Activated B cell treated with CpG ODN at 0.5 μM for 24 hours (primary cell): ENCODE measurements around the gene ST6GALNAC2. TPM values are rescaled to one million over a fixed set of nuclear protein-coding genes. Genes with fewer than 3 reads are reported as not detected.
"Not testable (repeated sequence)": the region's sequence is repeated elsewhere in the genome, so short reads cannot be mapped to it uniquely, and the experiment has no call there.

Source experiments
- ATAC-seq: fragments of 200-7000 bp; cut with Tn5 transposase; one replicate; pipeline ENCODE4 v1.10.0; 2021; ENCODE audit warnings: low read depth, mild to moderate bottlenecking, moderate library complexity
- CTCF ChIA-PET: fragments of 350-600 bp; sonication (Branson Sonifier 250); formaldehyde crosslinking; loops from one replicate; lab custom pipeline; 2021; ENCODE audit warnings: antibody characterized with exemption; lab: Charles Lee
- POLR2A ChIA-PET: fragments of 350-600 bp; sonication (Branson Sonifier 250); formaldehyde crosslinking; loops from one replicate; lab custom pipeline; 2021; ENCODE audit warnings: antibody characterized with exemption; lab: Charles Lee
- DNase-seq: peaks from one replicate; pipeline ENCODE4 v3.0.0; 2022
- H3K27ac Mint-ChIP-seq: one replicate; pipeline ENCODE4 v1.8.0; 2020; ENCODE audit warnings: mixed read lengths
- H3K27me3 Mint-ChIP-seq: one replicate; pipeline ENCODE4 v1.8.0; 2021; ENCODE audit warnings: mixed read lengths
- H3K36me3 Mint-ChIP-seq: one replicate; pipeline ENCODE4 v1.8.0; 2021; ENCODE audit warnings: low read depth, mixed read lengths
- H3K4me1 Mint-ChIP-seq: one replicate; pipeline ENCODE4 v1.8.0; 2021; ENCODE audit warnings: mixed read lengths
- H3K4me3 Mint-ChIP-seq: one replicate; pipeline ENCODE4 v1.8.0; 2020; ENCODE audit warnings: mild to moderate bottlenecking, mixed read lengths
- H3K9me3 Mint-ChIP-seq: one replicate; pipeline ENCODE4 v1.8.0; 2020; ENCODE audit warnings: mixed read lengths
- intact Hi-C: fragments of 100-400 bp; cut with micrococcal nuclease; formaldehyde crosslinking; loops from one replicate; pipeline ENCODE4 v1.15.1; 2024
- total RNA-seq: library from RNA; stranded (reverse); gene quantifications from 2 replicates; pipeline ENCODE4 v1.2.3, GENCODE V29; 2022
- TF ChIP-seq, protein P1 (sequence below): fragments of 200-600 bp; IDR thresholded peaks from one replicate; pipeline ENCODE4 v1.8.0; 2022; ENCODE audit warnings: antibody characterized with exemption, mild to moderate bottlenecking

Gene ST6GALNAC2
- total RNA-seq, 1 donor from 2014 or later: not detected

DNA sequence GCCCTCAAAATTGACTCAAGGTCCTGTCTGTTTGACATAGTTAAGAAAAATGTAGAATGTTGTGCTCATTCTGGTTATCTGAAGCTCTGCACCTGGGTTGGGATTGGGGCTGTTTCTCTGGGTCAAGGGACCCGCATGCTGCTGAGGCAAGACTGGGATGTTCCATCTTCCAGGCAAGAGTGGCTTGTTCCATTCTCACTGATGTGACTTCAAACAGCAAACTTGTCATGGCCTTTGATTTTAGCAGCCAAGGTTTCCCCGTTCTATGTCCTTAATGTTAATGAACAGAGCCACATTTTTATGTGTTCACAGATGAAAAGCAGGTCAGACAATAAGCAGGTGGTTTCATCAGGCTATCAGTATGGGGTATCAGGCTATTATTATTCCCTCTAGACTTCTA is 32.2 kb upstream of the ST6GALNAC2 start:
- ATAC-seq (no peak), DNase-seq (no peak)
- intact Hi-C loops: no loop called here
- Mint-ChIP-seq H3K4me1 (peaks cover 4% of the 10 kb centered on the region), H3K27ac (no peak overlapping the region), H3K9me3 (no peaks in the 10 kb centered on the region), H3K4me3 (no peak overlapping the region), H3K36me3 (no peaks in the 10 kb centered on the region), H3K27me3 (peaks cover under 1% of the 10 kb centered on the region)
- TF ChIP-seq, protein P1, sequence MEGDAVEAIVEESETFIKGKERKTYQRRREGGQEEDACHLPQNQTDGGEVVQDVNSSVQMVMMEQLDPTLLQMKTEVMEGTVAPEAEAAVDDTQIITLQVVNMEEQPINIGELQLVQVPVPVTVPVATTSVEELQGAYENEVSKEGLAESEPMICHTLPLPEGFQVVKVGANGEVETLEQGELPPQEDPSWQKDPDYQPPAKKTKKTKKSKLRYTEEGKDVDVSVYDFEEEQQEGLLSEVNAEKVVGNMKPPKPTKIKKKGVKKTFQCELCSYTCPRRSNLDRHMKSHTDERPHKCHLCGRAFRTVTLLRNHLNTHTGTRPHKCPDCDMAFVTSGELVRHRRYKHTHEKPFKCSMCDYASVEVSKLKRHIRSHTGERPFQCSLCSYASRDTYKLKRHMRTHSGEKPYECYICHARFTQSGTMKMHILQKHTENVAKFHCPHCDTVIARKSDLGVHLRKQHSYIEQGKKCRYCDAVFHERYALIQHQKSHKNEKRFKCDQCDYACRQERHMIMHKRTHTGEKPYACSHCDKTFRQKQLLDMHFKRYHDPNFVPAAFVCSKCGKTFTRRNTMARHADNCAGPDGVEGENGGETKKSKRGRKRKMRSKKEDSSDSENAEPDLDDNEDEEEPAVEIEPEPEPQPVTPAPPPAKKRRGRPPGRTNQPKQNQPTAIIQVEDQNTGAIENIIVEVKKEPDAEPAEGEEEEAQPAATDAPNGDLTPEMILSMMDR: no peak
- CTCF ChIA-PET: no interaction called here
- POLR2A ChIA-PET: no interaction called here

- Mint-ChIP-seq H3K4me3 (no peak overlapping the region), H3K27me3 (peaks cover 6% of the 10 kb centered on the region), H3K27ac (no peak overlapping the region), H3K36me3 (no peaks in the 10 kb centered on the region), H3K9me3 (no peaks in the 10 kb centered on the region), H3K4me1 (peaks cover 4% of the 10 kb centered on the region)
- CTCF ChIA-PET: interaction anchor here (1.4 kb wide), 1 partner anchor 9 kb away, joined by 4 read pairs; no protein-coding TSS in a partner anchor
- POLR2A ChIA-PET: no interaction called here
- intact Hi-C loops: no loop called here
- DNase-seq (no peak), ATAC-seq (no peak)
- TF ChIP-seq, protein P1: no peak
Measured at GRCh38 chr17:76614912-76615617, 29.4 kb upstream of the ST6GALNAC2 start.

- CTCF ChIA-PET: interaction anchor here (1.4 kb wide), 1 partner anchor 10 kb away, joined by 4 read pairs; no protein-coding TSS in a partner anchor
- intact Hi-C loops, DNase-seq, H3K9me3 Mint-ChIP-seq, H3K27me3 Mint-ChIP-seq, H3K36me3 Mint-ChIP-seq, POLR2A ChIA-PET, H3K4me3 Mint-ChIP-seq, H3K27ac Mint-ChIP-seq, H3K4me1 Mint-ChIP-seq: not testable (repeated sequence)
- peak; percentile 21 for ATAC-seq
Measured at GRCh38 chr17:76614064-76614759, 28.6 kb upstream of the ST6GALNAC2 start.

- TF ChIP-seq, protein P1: no peak
- Mint-ChIP-seq H3K9me3 (no peaks in the 10 kb centered on the region), H3K4me1 (peaks cover 4% of the 10 kb centered on the region), H3K27ac (no peak overlapping the region), H3K4me3 (no peak overlapping the region), H3K27me3 (peaks cover 8% of the 10 kb centered on the region), H3K36me3 (no peaks in the 10 kb centered on the region)
- ATAC-seq: no peak
- intact Hi-C loops: no loop called here
- ChIA-PET CTCF (interaction anchor here (1.2 kb wide), 1 partner anchor 11 kb away, joined by 5 read pairs; no protein-coding TSS in a partner anchor), POLR2A (no interaction called here)
- DNase-seq: no peak
Measured at GRCh38 chr17:76612977-76613851, 27.6 kb upstream of the ST6GALNAC2 start.

DNA sequence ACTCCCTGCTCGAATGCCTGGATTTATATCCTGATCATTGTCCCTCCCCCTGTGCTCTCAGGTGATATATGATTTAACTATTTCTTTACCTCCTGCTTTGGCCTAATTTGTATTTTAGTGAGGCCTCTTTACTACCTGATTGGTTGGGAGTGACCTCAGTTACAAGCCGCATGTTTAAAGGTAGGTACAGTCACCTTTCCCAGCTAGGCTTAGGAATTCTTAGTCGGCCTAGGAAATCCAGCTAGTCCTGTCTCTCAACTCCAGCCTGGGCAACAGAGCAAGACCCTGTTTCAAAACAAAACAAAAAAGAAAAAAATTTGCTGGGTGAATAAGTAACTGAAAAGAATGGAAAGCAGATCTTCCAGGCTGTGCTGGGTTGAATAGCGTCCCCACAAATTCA is 26.8 kb upstream of the ST6GALNAC2 start:
- CTCF ChIA-PET: interaction anchor here (1.2 kb wide), 1 partner anchor 12 kb away, joined by 5 read pairs; no protein-coding TSS in a partner anchor
- no peak for ATAC-seq
- no peak overlapping the region for H3K27ac Mint-ChIP-seq

More for the DNA sequence above, 26.8 kb upstream of the ST6GALNAC2 start:
- TF ChIP-seq, protein P1: no peak
- intact Hi-C loops: no loop called here
- DNase-seq: no peak
- Mint-ChIP-seq H3K9me3 (no peaks in the 10 kb centered on the region), H3K4me1 (peaks cover 4% of the 10 kb centered on the region), H3K36me3 (no peaks in the 10 kb centered on the region), H3K27me3 (peaks cover 8% of the 10 kb centered on the region), H3K4me3 (no peak overlapping the region)
- POLR2A ChIA-PET: no interaction called here
